Loucy (cell line): ENCODE measurements around the gene WNK2.

ENCODE experiments used
- CTCF ChIP-seq: fragments of 200-600 bp; sonication (generic); conservative IDR thresholded peaks from 2 replicates; pipeline ENCODE4 v1.5.1; 2014; ENCODE audit warnings: mild to moderate bottlenecking, antibody characterized with exemption, low read length
- EZH2phosphoT487 ChIP-seq: fragments of 200-600 bp; IDR thresholded peaks from 2 replicates; pipeline ENCODE4 v1.6.1; 2018; ENCODE audit warnings: antibody characterized with exemption, mild to moderate bottlenecking, moderate library complexity, borderline replicate concordance

GRCh38 chr9:93148721-93149120, 35.2 kb upstream of the WNK2 start:
- TF ChIP-seq EZH2phosphoT487 (no peak), CTCF (no peak)
